ENCODE measurements around the gene SH3RF3.

SH3RF3 gene

DNA sequence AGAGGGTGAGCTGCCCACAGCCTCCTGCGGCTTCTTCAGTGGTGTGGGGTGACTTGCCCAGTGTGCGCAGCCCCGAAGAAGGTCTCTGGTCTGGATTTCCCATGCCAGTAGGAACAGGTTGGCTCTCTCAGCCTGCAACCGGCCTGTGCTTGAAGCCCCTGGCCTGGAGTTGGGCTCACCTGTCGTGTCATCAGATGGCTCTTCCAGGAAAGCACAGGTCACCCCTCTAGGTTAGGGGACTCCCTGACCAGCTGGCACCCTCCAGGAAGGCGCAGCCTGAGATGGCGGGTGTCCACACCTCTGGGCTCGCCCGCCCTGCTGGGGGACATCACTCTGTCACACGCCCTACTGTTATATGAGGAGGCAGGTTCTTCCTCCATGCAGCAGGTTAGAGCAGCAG is 304.9 kb downstream of the SH3RF3 start:
- no peak overlapping the region for H3K4me3 ChIP-seq (ENCODE audit: low read depth, low read length)
- no peak for TF ChIP-seq CTCF (conservative IDR thresholded peaks at IDR 0.05; ENCODE audit: low read depth, low read length)
- no peak for DNase-seq (ENCODE audit: low read depth)

GRCh38 chr2:109434351-109434750 is 305.3 kb downstream of the SH3RF3 start:
- no peak overlapping the region for H3K4me3 ChIP-seq (ENCODE audit: low read depth, low read length)
- no peak for DNase-seq (ENCODE audit: low read depth)
- no peak for TF ChIP-seq CTCF (conservative IDR thresholded peaks at IDR 0.05; ENCODE audit: low read depth, low read length)

DNA sequence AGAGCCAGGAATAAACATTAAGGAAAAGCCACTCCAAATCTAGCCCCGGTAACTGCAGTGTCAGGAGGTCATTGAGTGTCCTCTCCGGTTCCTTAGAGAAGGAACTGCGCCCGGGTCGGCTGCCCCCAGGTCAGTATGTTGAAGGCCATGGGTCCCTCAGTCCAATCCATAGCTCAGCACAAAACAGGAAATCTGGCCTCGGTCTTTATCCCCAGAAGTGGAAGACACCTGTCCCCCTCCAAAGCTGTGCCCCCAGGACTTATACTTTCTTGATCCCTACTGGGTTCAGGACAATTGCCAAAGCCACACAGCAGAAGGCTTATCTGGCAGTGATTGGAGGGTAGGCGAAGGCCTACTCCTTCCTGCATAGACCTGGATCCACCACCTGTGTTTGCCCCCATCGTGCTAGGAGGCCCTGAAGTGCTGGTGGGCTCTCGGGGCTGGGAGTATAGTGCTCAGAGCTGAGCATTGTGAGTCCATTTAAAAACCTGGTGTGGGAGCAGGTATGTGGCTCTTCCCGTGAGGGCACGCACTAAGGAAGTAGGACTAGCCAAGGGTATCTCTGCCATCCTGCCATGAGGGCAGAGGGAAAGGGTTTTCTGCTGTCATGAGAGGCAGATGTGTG is 306.2 kb downstream of the SH3RF3 start:
- no peak overlapping the region for H3K4me3 ChIP-seq (ENCODE audit: low read depth, low read length)
- TF ChIP-seq CTCF (conservative IDR thresholded peaks at IDR 0.05; ENCODE audit: low read depth, low read length), result no peak
- DNase-seq (ENCODE audit: low read depth), result no peak

DNA sequence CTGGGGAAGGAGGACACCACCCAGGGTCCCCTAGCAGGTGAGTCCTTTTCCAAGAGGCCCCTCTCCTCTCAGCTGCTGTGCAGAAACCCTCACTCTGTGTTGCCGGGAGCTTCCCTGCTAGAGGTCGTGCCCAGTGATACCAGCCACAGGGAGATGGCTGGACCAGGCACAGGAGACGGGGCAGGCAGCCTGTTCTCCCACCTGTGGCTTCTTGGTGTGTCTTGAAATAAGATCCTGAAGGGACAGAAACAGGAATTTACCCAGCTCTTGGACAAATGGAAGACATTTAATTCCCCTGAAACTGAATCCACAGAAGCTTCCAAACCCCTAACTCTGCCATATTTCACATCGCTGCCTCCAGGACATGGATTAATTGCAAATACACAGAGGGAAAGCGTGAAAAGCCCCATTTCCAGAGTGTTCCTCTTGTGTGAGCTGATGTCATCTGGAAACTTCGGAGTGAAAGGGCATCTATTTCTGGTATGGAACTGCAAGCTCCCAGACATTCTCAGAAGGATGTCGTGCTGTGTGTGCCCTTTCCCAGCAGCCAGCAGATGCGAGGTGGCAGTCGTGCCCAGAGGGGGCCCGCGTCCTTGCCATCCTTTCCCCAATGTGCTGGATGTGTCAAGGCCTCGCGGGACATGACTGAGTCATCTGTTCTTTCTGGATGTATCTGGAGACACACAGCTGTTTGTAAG is 307.0 kb downstream of the SH3RF3 start:
- no peak overlapping the region for H3K4me3 ChIP-seq (ENCODE audit: low read depth, low read length)
- TF ChIP-seq CTCF (conservative IDR thresholded peaks at IDR 0.05; ENCODE audit: low read depth, low read length), result no peak
- peak; percentile 56 for DNase-seq (ENCODE audit: low read depth)

- no peak for TF ChIP-seq CTCF (conservative IDR thresholded peaks at IDR 0.05; ENCODE audit: low read depth, low read length)
- no peak overlapping the region for H3K4me3 ChIP-seq (ENCODE audit: low read depth, low read length)
- no peak for DNase-seq (ENCODE audit: low read depth)
These were observed 307.7 kb downstream of the SH3RF3 start for GRCh38 chr2:109436610-109437225.

- no peak for TF ChIP-seq CTCF (conservative IDR thresholded peaks at IDR 0.05; ENCODE audit: low read depth, low read length)
- H3K4me3 ChIP-seq (ENCODE audit: low read depth, low read length), result no peak overlapping the region
- no peak for DNase-seq (ENCODE audit: low read depth)
These were observed 308.5 kb downstream of the SH3RF3 start for GRCh38 chr2:109437325-109438090.
